Prostate gland (tissue), 2 donors: ENCODE results near the gene ANKRD27. TPM values are rescaled to one million over a fixed set of nuclear protein-coding genes. Genes with fewer than 3 reads are reported as not detected.

Experiments
- DNase-seq: peaks from one replicate; pipeline ENCODE4 v3.0.0-alpha.2; 2019; ENCODE audit warnings: low spot score
- H3K27ac ChIP-seq, 2 donors: fragments of 200-600 bp; sonication (generic); 2 replicates each; pipeline ENCODE4 v1.5.1; 2017 to 2019
- H3K27me3 ChIP-seq: fragments of 200-600 bp; sonication (generic); replicated peaks from 2 replicates; pipeline ENCODE4 v1.5.1; 2019; ENCODE audit not compliant: insufficient read depth
- H3K36me3 ChIP-seq, 2 donors: fragments of 200-600 bp; sonication (generic); 1 replicate in 1 of 2; 2 replicates in 1 of 2; pipeline versions ENCODE4 v1.5.1 to v1.8.1; 2017 to 2019
- H3K4me1 ChIP-seq: fragments of 200-600 bp; sonication (generic); replicated peaks from 2 replicates; pipeline ENCODE4 v1.5.1; 2019
- H3K4me3 ChIP-seq, 2 donors: fragments of 200-600 bp; sonication (generic); 2 replicates each; pipeline ENCODE4 v1.5.1; 2017 to 2019
- H3K9me3 ChIP-seq: fragments of 200-600 bp; sonication (generic); 2 replicates; pipeline ENCODE4 v1.5.1; 2017
- POLR2A ChIP-seq: fragments of 450-650 bp; IDR thresholded peaks from one replicate; pipeline ENCODE4 v1.6.1; 2016; ENCODE audit warnings: antibody characterized with exemption, mild to moderate bottlenecking
- POLR2AphosphoS5 ChIP-seq: sonication (generic); formaldehyde crosslinking; IDR thresholded peaks from one replicate; pipeline ENCODE4 v1.6.1; 2017; ENCODE audit warnings: antibody characterized with exemption
- WGBS: methylation state at CpG from one replicate; pipeline ENCODE4 v1.1.5; 2018; 5-methylcytosine and 5-hydroxymethylcytosine counted together
- intact Hi-C: fragments of 100-400 bp; cut with DNase I; formaldehyde crosslinking; loops from one replicate; pipeline ENCODE4 v1.14.2; 2022
- total RNA-seq, 2 donors: library from RNA; depleted of rRNA; stranded (reverse); fragments of >200 nt; gene quantifications; one replicate each; pipeline ENCODE4 v1.1.0, GENCODE V29; 2016
- TF ChIP-seq, protein P1 (sequence below), 4 experiments: fragments of 200-600 bp in 2 of 4; fragments of 450-650 bp in 2 of 4; sonication (generic) in 2 of 4; IDR thresholded peaks; 1 replicate in 3 of 4; 2 replicates in 1 of 4; pipeline ENCODE4 v1.5.1; 2016 to 2019; ENCODE audit warnings: antibody characterized with exemption in 4 of 4, mild to moderate bottlenecking in 2 of 4, moderate library complexity in 2 of 4

The ANKRD27 gene
- total RNA-seq, 2 donors from 2014 or later: 25.7 to 51.4 TPM

DNA sequence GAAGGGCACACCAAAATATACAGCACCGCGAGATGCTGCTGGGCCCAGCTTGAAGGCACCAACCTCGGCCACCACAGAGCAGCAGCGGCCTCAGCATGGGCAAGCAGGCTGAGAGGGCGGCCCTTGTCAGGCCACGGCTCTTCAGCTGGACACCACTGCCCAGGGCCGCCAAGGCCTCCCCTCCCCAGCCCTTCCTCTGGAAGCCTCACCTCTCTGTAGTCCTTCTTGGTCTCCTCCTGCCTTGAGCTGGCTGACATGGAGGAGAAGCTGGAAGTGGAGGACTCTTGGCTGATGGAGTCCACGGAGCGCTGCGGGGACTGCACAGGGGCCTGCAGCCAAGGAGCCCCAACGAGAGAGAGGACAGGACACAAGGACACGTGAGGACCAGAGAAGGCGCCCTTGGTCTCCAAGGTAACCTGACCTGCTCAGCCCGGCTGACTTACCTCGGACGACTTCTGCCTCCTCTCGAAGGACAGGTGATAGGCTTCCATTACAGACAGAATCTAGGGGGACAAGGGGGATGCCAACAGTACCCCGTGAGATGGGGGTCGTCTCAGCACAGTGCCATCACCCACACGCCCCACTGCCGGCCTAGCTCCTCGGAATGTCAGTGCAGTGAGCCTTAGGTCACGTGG, 55.8 kb downstream of the ANKRD27 start:
- no peak for TF ChIP-seq POLR2AphosphoS5
- no peak for TF ChIP-seq POLR2A
- TF ChIP-seq, protein P1, sequence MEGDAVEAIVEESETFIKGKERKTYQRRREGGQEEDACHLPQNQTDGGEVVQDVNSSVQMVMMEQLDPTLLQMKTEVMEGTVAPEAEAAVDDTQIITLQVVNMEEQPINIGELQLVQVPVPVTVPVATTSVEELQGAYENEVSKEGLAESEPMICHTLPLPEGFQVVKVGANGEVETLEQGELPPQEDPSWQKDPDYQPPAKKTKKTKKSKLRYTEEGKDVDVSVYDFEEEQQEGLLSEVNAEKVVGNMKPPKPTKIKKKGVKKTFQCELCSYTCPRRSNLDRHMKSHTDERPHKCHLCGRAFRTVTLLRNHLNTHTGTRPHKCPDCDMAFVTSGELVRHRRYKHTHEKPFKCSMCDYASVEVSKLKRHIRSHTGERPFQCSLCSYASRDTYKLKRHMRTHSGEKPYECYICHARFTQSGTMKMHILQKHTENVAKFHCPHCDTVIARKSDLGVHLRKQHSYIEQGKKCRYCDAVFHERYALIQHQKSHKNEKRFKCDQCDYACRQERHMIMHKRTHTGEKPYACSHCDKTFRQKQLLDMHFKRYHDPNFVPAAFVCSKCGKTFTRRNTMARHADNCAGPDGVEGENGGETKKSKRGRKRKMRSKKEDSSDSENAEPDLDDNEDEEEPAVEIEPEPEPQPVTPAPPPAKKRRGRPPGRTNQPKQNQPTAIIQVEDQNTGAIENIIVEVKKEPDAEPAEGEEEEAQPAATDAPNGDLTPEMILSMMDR (IDR thresholded peaks at IDR 0.05): no peak
- H3K27ac ChIP-seq: no peak overlapping the region
- no peak overlapping the region for H3K4me3 ChIP-seq
- peaks cover 4 to 20% of the 10 kb centered on the region in 2 donors for H3K36me3 ChIP-seq
- no peaks in the 10 kb centered on the region for H3K27me3 ChIP-seq
- DNase-seq: no peak
- H3K4me1 ChIP-seq: no peaks in the 10 kb centered on the region
- 94% methylated on average over 23 of the region's 23 CpGs for WGBS
- intact Hi-C loops: no loop called here
- no peaks in the 10 kb centered on the region for H3K9me3 ChIP-seq

DNA sequence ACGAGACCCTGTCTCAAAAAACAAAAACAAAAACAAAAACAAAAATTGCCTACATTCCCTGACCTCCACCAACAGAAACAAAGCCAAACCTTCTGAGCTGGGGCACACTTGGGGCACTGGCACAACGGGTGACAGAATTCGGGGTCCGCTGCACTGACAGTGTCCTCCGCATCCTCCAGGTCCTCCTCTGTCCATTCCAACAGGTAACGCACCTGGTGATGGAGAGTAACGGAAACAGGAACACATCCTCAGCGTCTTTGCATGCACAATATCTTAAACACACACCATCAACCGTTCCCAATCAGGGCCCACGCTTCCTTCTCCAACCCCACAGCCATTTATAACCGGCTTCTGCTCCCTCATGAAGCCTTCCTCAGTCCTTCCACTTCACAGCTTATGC, 59.4 kb downstream of the ANKRD27 start:
- no peaks in the 10 kb centered on the region for H3K4me1 ChIP-seq
- no peaks in the 10 kb centered on the region for H3K27me3 ChIP-seq
- H3K36me3 ChIP-seq: peaks cover 4 to 20% of the 10 kb centered on the region in 2 donors
- TF ChIP-seq POLR2A (no peak), POLR2AphosphoS5 (no peak)
- TF ChIP-seq, protein P1 (IDR thresholded peaks at IDR 0.05): no peak
- intact Hi-C loops: no loop called here
- H3K4me3 ChIP-seq: no peak overlapping the region
- no peak for DNase-seq
- H3K27ac ChIP-seq: no peak overlapping the region
- H3K9me3 ChIP-seq: no peaks in the 10 kb centered on the region
- 85% methylated on average over 11 of the region's 11 CpGs for WGBS

DNA sequence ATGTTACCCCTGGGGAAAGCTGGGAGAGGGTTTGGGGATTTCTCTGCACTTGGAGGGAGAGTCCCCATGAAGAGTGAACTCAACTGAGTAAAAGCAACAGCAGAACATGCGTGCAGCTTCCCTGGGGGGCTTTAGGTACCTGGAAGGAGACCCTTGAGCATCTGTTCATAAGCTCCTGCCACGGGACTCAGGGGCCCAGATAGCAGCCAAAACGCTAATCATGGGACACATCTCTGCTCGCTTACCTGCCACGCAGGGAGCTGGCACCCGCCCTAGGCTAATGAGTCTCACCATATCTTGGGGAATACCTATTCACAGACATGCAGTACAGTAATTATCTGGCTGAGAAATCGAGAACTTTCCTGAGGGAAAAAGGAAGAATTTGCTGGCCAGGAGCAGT, 60.1 kb downstream of the ANKRD27 start:
- Histone ChIP-seq H3K4me1 (no peaks in the 10 kb centered on the region), H3K9me3 (no peaks in the 10 kb centered on the region), H3K36me3 (peaks cover 4 to 20% of the 10 kb centered on the region in 2 donors), H3K4me3 (no peak overlapping the region), H3K27me3 (no peaks in the 10 kb centered on the region), H3K27ac (no peak overlapping the region)
- TF ChIP-seq POLR2A (no peak), POLR2AphosphoS5 (no peak)
- TF ChIP-seq, protein P1 (IDR thresholded peaks at IDR 0.05): no peak
- 98% methylated on average over 7 of the region's 7 CpGs for WGBS
- DNase-seq: no peak
- intact Hi-C loops: no loop called here

DNA sequence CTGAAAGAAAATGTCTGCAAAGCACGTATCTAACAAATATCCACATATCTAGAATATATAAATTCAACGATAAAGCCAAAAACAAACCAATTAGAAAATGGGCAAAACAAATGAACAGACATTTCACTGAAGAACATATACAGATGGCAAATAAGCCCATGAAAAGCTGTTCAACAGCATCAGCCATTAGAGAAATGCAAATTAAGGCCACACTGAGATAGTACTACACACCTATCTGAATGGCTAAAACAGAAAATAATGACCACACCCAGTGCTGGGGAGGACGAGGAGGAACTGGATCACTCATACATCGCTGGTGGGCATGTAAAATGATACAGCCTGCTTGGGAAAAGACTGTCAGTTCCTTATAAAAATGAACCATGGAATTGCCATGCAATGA, 62.0 kb downstream of the ANKRD27 start:
- intact Hi-C loops: no loop called here
- H3K36me3 ChIP-seq: peaks cover 0 to 5% of the 10 kb centered on the region in 2 donors
- no peaks in the 10 kb centered on the region for H3K4me1 ChIP-seq
- H3K4me3 ChIP-seq: no peak overlapping the region
- TF ChIP-seq, protein P1 (IDR thresholded peaks at IDR 0.05): no peak
- TF ChIP-seq POLR2A (no peak), POLR2AphosphoS5 (no peak)
- H3K27ac ChIP-seq: no peak overlapping the region
- WGBS: 70% methylated on average over 4 of the region's 4 CpGs
- no peaks in the 10 kb centered on the region for H3K27me3 ChIP-seq
- H3K9me3 ChIP-seq: no peaks in the 10 kb centered on the region
- no peak for DNase-seq

DNA sequence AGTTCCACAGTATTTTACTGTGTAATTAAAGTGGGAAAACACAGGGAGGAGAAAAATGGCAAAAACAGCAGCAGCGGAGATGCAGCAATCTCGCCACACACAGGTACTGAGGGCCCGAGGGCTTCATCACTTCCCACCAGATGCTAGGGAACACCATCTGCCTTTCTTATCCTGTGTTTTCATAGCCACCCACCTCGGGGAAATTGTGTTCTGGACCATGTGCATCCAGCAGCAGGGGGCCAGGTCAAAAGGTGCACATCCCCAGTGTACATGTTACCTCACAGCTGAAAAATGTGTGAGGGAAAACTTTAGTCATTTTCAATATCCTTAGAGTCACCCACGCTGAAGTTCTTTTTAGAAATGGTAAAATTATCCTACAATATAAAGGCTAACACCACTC, 63.8 kb downstream of the ANKRD27 start:
- no peaks in the 10 kb centered on the region for H3K9me3 ChIP-seq
- intact Hi-C loops: no loop called here
- H3K36me3 ChIP-seq: no peaks in the 10 kb centered on the region
- no peaks in the 10 kb centered on the region for H3K4me1 ChIP-seq
- 91% methylated on average over 5 of the region's 5 CpGs for WGBS
- H3K27ac ChIP-seq: no peak overlapping the region
- no peak for DNase-seq
- H3K27me3 ChIP-seq: no peaks in the 10 kb centered on the region
- TF ChIP-seq, protein P1 (IDR thresholded peaks at IDR 0.05): no peak
- TF ChIP-seq POLR2A (no peak), POLR2AphosphoS5 (no peak)
- H3K4me3 ChIP-seq: no peak overlapping the region
